Testis (tissue), 3 donors: ENCODE measurements around the gene KLF13. TPM values are rescaled to one million over a fixed set of nuclear protein-coding genes. Genes with fewer than 3 reads are reported as not detected.
A peak's percentile ranks its signal among the peaks of the same experiment; 100 is the strongest.

Experiments used
- DNase-seq: peaks from one replicate; pipeline ENCODE4 v3.0.0-alpha.2; 2019
- H3K27ac ChIP-seq, 2 donors: fragments of 200-600 bp; sonication (generic); one replicate each; pipeline ENCODE4 v1.5.1; 2019
- H3K27me3 ChIP-seq: fragments of 200-600 bp; sonication (generic); one replicate; pipeline ENCODE4 v1.5.1; 2019
- H3K36me3 ChIP-seq: fragments of 200-600 bp; sonication (generic); one replicate; pipeline ENCODE4 v1.5.1; 2017; ENCODE audit warnings: low read depth; ENCODE audit errors: missing control alignments
- H3K4me1 ChIP-seq: fragments of 200-600 bp; sonication (generic); one replicate; pipeline ENCODE4 v1.5.1; 2019
- H3K4me3 ChIP-seq, 2 donors: fragments of 200-600 bp; sonication (generic); one replicate each; pipeline ENCODE4 v1.5.1; 2017 to 2019
- H3K9me3 ChIP-seq: fragments of 200-600 bp; sonication (generic); one replicate; pipeline ENCODE4 v1.5.1; 2017
- POLR2A ChIP-seq: fragments of 450-650 bp; IDR thresholded peaks from one replicate; pipeline ENCODE4 v1.6.1; 2017; ENCODE audit warnings: antibody characterized with exemption, mild to moderate bottlenecking, moderate library complexity
- WGBS, 2 donors: methylation state at CpG; one replicate each; pipeline ENCODE4 v1.1.5; 2018; 5-methylcytosine and 5-hydroxymethylcytosine counted together
- intact Hi-C: fragments of 100-400 bp; cut with DNase I; formaldehyde crosslinking; loops from one replicate; pipeline ENCODE4 v1.15.1; 2023; ENCODE audit warnings: low total_unique reads
- polyA plus RNA-seq: library from polyadenylated mRNA; stranded (reverse); fragments of 350-450 nt; fragmentation: Illumina TruSeq; extraction: RNeasy Lipid Tissue Mini Kit (QIAGEN cat#74804); gene quantifications from one replicate; pipeline ENCODE4 v1.2.3, GENCODE V29; 2014; ENCODE audit warnings: low read depth, low replicate concordance; ENCODE audit not compliant: insufficient read depth
- total RNA-seq, 2 donors: library from RNA; depleted of rRNA; stranded (reverse); fragments of >200 nt; gene quantifications; one replicate each; pipeline ENCODE4 v1.2.3, GENCODE V29; 2016
- TF ChIP-seq, protein P1 (sequence below), 3 experiments: fragments of 450-650 bp in 2 of 3; fragments of 200-600 bp in 1 of 3; sonication (generic) in 1 of 3; IDR thresholded peaks; one replicate each; pipeline ENCODE4 v1.5.1; 2016 to 2019; ENCODE audit warnings: antibody characterized with exemption in 3 of 3, mild to moderate bottlenecking in 2 of 3, moderate library complexity in 1 of 3

Gene KLF13
- total and polyA plus RNA-seq, 3 donors from 2014 or later: 41.9 to 61.7 (median 45.7) TPM

DNA sequence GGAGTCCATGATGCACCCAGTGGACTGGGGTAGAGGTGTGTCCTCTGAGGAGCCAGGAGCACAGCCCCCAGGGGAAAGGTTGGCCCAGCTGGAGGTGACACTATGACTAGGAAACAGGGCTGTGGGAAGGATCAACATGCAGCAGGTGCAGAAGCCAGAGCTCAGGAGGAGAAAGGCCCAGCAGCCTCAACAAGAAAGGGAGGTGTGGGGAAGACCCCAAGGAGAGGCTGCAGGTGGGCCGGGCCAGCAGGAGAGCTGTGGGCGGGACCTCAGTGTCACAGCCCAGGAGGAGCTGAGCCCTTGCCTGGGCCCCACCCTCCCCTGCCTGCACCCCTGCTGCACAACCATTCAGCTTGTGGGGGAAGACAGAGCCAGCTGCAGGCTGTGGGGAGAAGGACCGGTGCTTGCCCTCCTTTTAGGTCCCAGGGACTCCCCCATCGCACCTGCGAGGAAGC is 18.4 kb upstream of the KLF13 start:
- H3K27me3 ChIP-seq: no peaks in the 10 kb centered on the region
- DNase-seq: peak; percentile 13
- no peaks in the 10 kb centered on the region for H3K36me3 ChIP-seq
- intact Hi-C loops: no loop called here
- WGBS, 2 donors: 67 to 90% methylated on average over 5 of the region's 5 CpGs
- no peak for TF ChIP-seq POLR2A
- TF ChIP-seq, protein P1, sequence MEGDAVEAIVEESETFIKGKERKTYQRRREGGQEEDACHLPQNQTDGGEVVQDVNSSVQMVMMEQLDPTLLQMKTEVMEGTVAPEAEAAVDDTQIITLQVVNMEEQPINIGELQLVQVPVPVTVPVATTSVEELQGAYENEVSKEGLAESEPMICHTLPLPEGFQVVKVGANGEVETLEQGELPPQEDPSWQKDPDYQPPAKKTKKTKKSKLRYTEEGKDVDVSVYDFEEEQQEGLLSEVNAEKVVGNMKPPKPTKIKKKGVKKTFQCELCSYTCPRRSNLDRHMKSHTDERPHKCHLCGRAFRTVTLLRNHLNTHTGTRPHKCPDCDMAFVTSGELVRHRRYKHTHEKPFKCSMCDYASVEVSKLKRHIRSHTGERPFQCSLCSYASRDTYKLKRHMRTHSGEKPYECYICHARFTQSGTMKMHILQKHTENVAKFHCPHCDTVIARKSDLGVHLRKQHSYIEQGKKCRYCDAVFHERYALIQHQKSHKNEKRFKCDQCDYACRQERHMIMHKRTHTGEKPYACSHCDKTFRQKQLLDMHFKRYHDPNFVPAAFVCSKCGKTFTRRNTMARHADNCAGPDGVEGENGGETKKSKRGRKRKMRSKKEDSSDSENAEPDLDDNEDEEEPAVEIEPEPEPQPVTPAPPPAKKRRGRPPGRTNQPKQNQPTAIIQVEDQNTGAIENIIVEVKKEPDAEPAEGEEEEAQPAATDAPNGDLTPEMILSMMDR (IDR thresholded peaks at IDR 0.05): no peak
- H3K4me1 ChIP-seq: peaks cover 6% of the 10 kb centered on the region
- no peak overlapping the region for H3K27ac ChIP-seq
- no peak overlapping the region for H3K4me3 ChIP-seq
- H3K9me3 ChIP-seq: no peaks in the 10 kb centered on the region

- H3K27ac ChIP-seq: no peak overlapping the region
- 75 to 80% methylated on average over 9 of the region's 9 CpGs for WGBS, 2 donors
- no peak overlapping the region for H3K4me3 ChIP-seq
- no peaks in the 10 kb centered on the region for H3K27me3 ChIP-seq
- H3K4me1 ChIP-seq: peaks cover 6% of the 10 kb centered on the region
- no peaks in the 10 kb centered on the region for H3K36me3 ChIP-seq
- TF ChIP-seq, protein P1 (IDR thresholded peaks at IDR 0.05): no peak
- TF ChIP-seq POLR2A: no peak
- intact Hi-C loops: no loop called here
- no peaks in the 10 kb centered on the region for H3K9me3 ChIP-seq
- DNase-seq: peak; percentile 4
Measured at GRCh38 chr15:31309893-31310606, 16.6 kb upstream of the KLF13 start.

GRCh38 chr15:31311735-31312619 is 14.7 kb upstream of the KLF13 start:
- Histone ChIP-seq H3K27me3 (no peaks in the 10 kb centered on the region), H3K4me1 (peaks cover 6% of the 10 kb centered on the region), H3K9me3 (no peaks in the 10 kb centered on the region), H3K4me3 (no peak overlapping the region), H3K27ac (no peak overlapping the region), H3K36me3 (no peaks in the 10 kb centered on the region)
- intact Hi-C loops: no loop called here
- WGBS, 2 donors: 88 to 89% methylated on average over 8 to 18 of the region's 18 CpGs
- TF ChIP-seq POLR2A: no peak
- TF ChIP-seq, protein P1 (IDR thresholded peaks at IDR 0.05): no peak
- DNase-seq: peak; percentile 10

DNA sequence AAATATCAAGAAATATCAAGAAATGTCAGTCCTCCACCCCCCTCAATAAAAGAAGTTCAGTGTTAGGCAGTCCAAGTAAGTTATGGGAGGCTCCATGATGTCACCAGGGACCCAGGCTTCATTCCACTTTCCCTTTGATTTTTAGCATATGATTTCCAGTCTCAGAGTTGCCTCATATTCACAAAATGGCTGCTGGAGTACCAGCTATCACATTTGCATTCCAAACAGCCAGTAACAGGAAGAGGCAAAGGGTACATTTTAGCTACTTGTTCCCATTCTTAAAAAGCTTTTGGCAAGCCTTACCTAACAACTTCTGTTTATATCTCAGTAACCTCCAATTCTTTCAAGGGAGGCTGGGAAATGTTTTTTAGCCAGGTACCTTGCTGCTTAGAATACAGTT is 13.4 kb upstream of the KLF13 start:
- H3K36me3 ChIP-seq: no peaks in the 10 kb centered on the region
- no peaks in the 10 kb centered on the region for H3K9me3 ChIP-seq
- no peaks in the 10 kb centered on the region for H3K27me3 ChIP-seq
- TF ChIP-seq POLR2A: no peak
- TF ChIP-seq, protein P1 (IDR thresholded peaks at IDR 0.05): no peak
- no peak overlapping the region for H3K27ac ChIP-seq
- H3K4me1 ChIP-seq: peaks cover 6% of the 10 kb centered on the region
- DNase-seq: no peak
- no peak overlapping the region for H3K4me3 ChIP-seq
- intact Hi-C loops: no loop called here
